HG03280 (cell line): ENCODE data around the gene EMILIN3.
A peak's percentile ranks its signal among the peaks of the same experiment; 100 is the strongest.

Experiments used
- ATAC-seq: cut with Tn5 transposase; IDR thresholded peaks from one replicate; pipeline ENCODE4 v1.9.1; 2021; ENCODE audit warnings: mild to moderate bottlenecking, moderate library complexity; ENCODE audit not compliant: unreplicated experiment

EMILIN3 gene

GRCh38 chr20:41349943-41350342, 16.7 kb downstream of the EMILIN3 start:
- ATAC-seq: no peak

- ATAC-seq: no peak
These were observed 17.4 kb downstream of the EMILIN3 start for GRCh38 chr20:41349266-41349665.

GRCh38 chr20:41348430-41349172, 18.0 kb downstream of the EMILIN3 start:
- ATAC-seq: no peak

- no peak for ATAC-seq
These were observed 18.8 kb downstream of the EMILIN3 start for GRCh38 chr20:41347523-41348429.

- no peak for ATAC-seq
These were observed 20.9 kb downstream of the EMILIN3 start for GRCh38 chr20:41345729-41346067.

GRCh38 chr20:41344938-41345728, 21.5 kb downstream of the EMILIN3 start:
- ATAC-seq: no peak

GRCh38 chr20:41344477-41344876, 22.1 kb downstream of the EMILIN3 start:
- ATAC-seq: no peak

- no peak for ATAC-seq
These were observed 23.8 kb downstream of the EMILIN3 start for GRCh38 chr20:41342474-41343464.

- ATAC-seq: peak; percentile 33
These were observed 26.1 kb downstream of the EMILIN3 start, which contains the start of gene LPIN3 for GRCh38 chr20:41340327-41341055. Gene LPIN3, plus strand, starts transcription at chr20:41340821. Its CDS starts 4,983 bp downstream, at chr20:41345804.

- ATAC-seq: peak; percentile 79
These were observed 26.7 kb downstream of the EMILIN3 start for GRCh38 chr20:41339957-41340326.

GRCh38 chr20:41336711-41337492, 29.7 kb downstream of the EMILIN3 start:
- no peak for ATAC-seq

- ATAC-seq: no peak
These were observed 31.0 kb downstream of the EMILIN3 start for GRCh38 chr20:41335591-41335990.

- no peak for ATAC-seq
These were observed 31.9 kb downstream of the EMILIN3 start for GRCh38 chr20:41334443-41335421.

- no peak for ATAC-seq
These were observed 32.6 kb downstream of the EMILIN3 start for GRCh38 chr20:41334036-41334435.

GRCh38 chr20:41331731-41332130, 34.9 kb downstream of the EMILIN3 start:
- no peak for ATAC-seq

- no peak for ATAC-seq
These were observed 35.7 kb downstream of the EMILIN3 start for GRCh38 chr20:41330941-41331340.

- no peak for ATAC-seq
These were observed 36.3 kb downstream of the EMILIN3 start for GRCh38 chr20:41330343-41330720.
